NT2/D1 (cell line): Measurements from ENCODE around the gene PNMA8A.

Experiments used
- SUZ12 ChIP-seq: IDR thresholded peaks from 2 replicates; pipeline ENCODE4 v1.6.1; 2011; ENCODE audit not compliant: insufficient read length, insufficient read depth; ENCODE audit errors: extremely low read depth
- YY1 ChIP-seq: IDR thresholded peaks from 2 replicates; pipeline ENCODE4 v1.6.1; 2011; ENCODE audit not compliant: insufficient read length, insufficient read depth

GRCh38 chr19:46422344-46422743, 49.0 kb downstream of the PNMA8A start:
- TF ChIP-seq SUZ12 (no peak), YY1 (no peak)
